H9 (cell line): ENCODE results near the gene LSM2. TPM values are rescaled to one million over a fixed set of nuclear protein-coding genes. Genes with fewer than 3 reads are reported as not detected.
"Not testable (repeated sequence)": the region's sequence is repeated elsewhere in the genome, so short reads cannot be mapped to it uniquely, and the experiment has no call there.

Experiments used
- DNase-seq: peaks from one replicate; pipeline ENCODE4 v3.0.0-alpha.2; 2017
- H2AFZ ChIP-seq: one replicate; pipeline ENCODE4 v1.6.1; 2013; ENCODE audit warnings: mild to moderate bottlenecking, low read length, control low read depth, moderate library complexity
- H2AK5ac ChIP-seq: 2 replicates; pipeline ENCODE4 v1.6.1; 2013; ENCODE audit warnings: low read length, control low read depth, mixed read lengths; ENCODE audit not compliant: insufficient read length
- H2BK120ac ChIP-seq: one replicate; pipeline ENCODE4 v1.6.1; 2013; ENCODE audit warnings: low read depth, mild to moderate bottlenecking, low read length, control low read depth, inconsistent platforms; ENCODE audit not compliant: poor library complexity, severe bottlenecking
- H2BK12ac ChIP-seq: 2 replicates; pipeline ENCODE4 v1.6.1; 2013; ENCODE audit warnings: low read length, control low read depth, mixed read lengths, low read depth; ENCODE audit not compliant: insufficient read length
- H2BK15ac ChIP-seq: 2 replicates; pipeline ENCODE4 v1.6.1; 2013; ENCODE audit warnings: low read depth, low read length, control low read depth
- H2BK20ac ChIP-seq: one replicate; pipeline ENCODE4 v1.6.1; 2013; ENCODE audit warnings: low read depth, mild to moderate bottlenecking, low read length, control low read depth, inconsistent platforms; ENCODE audit not compliant: poor library complexity, severe bottlenecking
- H2BK5ac ChIP-seq: 2 replicates; pipeline ENCODE4 v1.6.1; 2013; ENCODE audit warnings: low read length, control low read depth, mixed read lengths; ENCODE audit not compliant: insufficient read length
- H3K14ac ChIP-seq: 2 replicates; pipeline ENCODE4 v1.6.1; 2013; ENCODE audit warnings: low read length, control low read depth; ENCODE audit not compliant: insufficient read depth
- H3K18ac ChIP-seq: 2 replicates; pipeline ENCODE4 v1.6.1; 2013; ENCODE audit warnings: low read depth, mild to moderate bottlenecking, mixed read lengths, low read length, control low read depth; ENCODE audit not compliant: insufficient read length
- H3K23ac ChIP-seq: 2 replicates; pipeline ENCODE4 v1.6.1; 2013; ENCODE audit warnings: low read length, control low read depth, mixed read lengths, low read depth; ENCODE audit not compliant: insufficient read length
- H3K23me2 ChIP-seq: 2 replicates; pipeline ENCODE4 v1.6.1; 2013; ENCODE audit warnings: low read depth, mild to moderate bottlenecking, mixed read lengths, low read length, control low read depth; ENCODE audit not compliant: insufficient read length, poor library complexity, severe bottlenecking
- H3K27ac ChIP-seq: 2 replicates; pipeline ENCODE4 v1.5.1; 2013; ENCODE audit warnings: low read length, control low read depth, mixed read lengths, low read depth; ENCODE audit not compliant: insufficient read length
- H3K27me3 ChIP-seq: 2 replicates; pipeline ENCODE4 v1.6.1; 2013; ENCODE audit warnings: low read length, control low read depth, inconsistent platforms; ENCODE audit not compliant: insufficient read depth
- H3K4ac ChIP-seq: 2 replicates; pipeline ENCODE4 v1.6.1; 2013; ENCODE audit warnings: low read depth, mild to moderate bottlenecking, control low read depth, inconsistent platforms, low read length, moderate library complexity
- H3K4me1 ChIP-seq: 2 replicates; pipeline ENCODE4 v1.6.1; 2013; ENCODE audit warnings: low read length, control low read depth, inconsistent platforms; ENCODE audit not compliant: insufficient read depth
- H3K4me2 ChIP-seq: 2 replicates; pipeline ENCODE4 v1.6.1; 2013; ENCODE audit warnings: low read length, control low read depth, mixed read lengths; ENCODE audit not compliant: insufficient read length, insufficient read depth
- H3K56ac ChIP-seq: 2 replicates; pipeline ENCODE4 v1.6.1; 2013; ENCODE audit warnings: low read depth, mild to moderate bottlenecking, mixed read lengths, low read length, control low read depth; ENCODE audit not compliant: insufficient read length
- H3K79me1 ChIP-seq: 2 replicates; pipeline ENCODE4 v1.6.1; 2013; ENCODE audit warnings: low read depth, mild to moderate bottlenecking, moderate library complexity, low read length, control low read depth, inconsistent platforms; ENCODE audit not compliant: insufficient read depth, poor library complexity, severe bottlenecking
- H3K79me2 ChIP-seq: 2 replicates; pipeline ENCODE4 v1.6.1; 2013; ENCODE audit warnings: low read length, control low read depth, inconsistent platforms; ENCODE audit not compliant: insufficient read depth
- H3K9ac ChIP-seq: 2 replicates; pipeline ENCODE4 v1.6.1; 2013; ENCODE audit warnings: low read length, control low read depth, mixed read lengths; ENCODE audit not compliant: insufficient read length; ENCODE audit errors: extremely low read depth
- H3K9me3 ChIP-seq: one replicate; pipeline ENCODE4 v1.6.1; 2013; ENCODE audit warnings: low read depth, low read length, inconsistent platforms; ENCODE audit not compliant: control insufficient read depth
- H3T11ph ChIP-seq: one replicate; pipeline ENCODE4 v1.6.1; 2013; ENCODE audit warnings: mild to moderate bottlenecking, low read length, control low read depth, inconsistent platforms
- H4K20me1 ChIP-seq: one replicate; pipeline ENCODE4 v1.6.1; 2013; ENCODE audit not compliant: control insufficient read depth, insufficient read length, insufficient read depth
- H4K5ac ChIP-seq: 2 replicates; pipeline ENCODE4 v1.6.1; 2013; ENCODE audit warnings: low read depth, mild to moderate bottlenecking, mixed read lengths, low read length, control low read depth; ENCODE audit not compliant: insufficient read length
- H4K8ac ChIP-seq: replicated peaks from 2 replicates; pipeline ENCODE4 v1.6.1; 2013; ENCODE audit warnings: low read length, control low read depth, mixed read lengths, low read depth; ENCODE audit not compliant: insufficient read length
- H4K91ac ChIP-seq: 2 replicates; pipeline ENCODE4 v1.6.1; 2013; ENCODE audit warnings: low read depth, mild to moderate bottlenecking, moderate library complexity, mixed read lengths, low read length, control low read depth; ENCODE audit not compliant: insufficient read length
- H3K27ac Mint-ChIP-seq, 3 experiments: 2 replicates in 2 of 3; 3 replicates in 1 of 3; pipeline ENCODE4 v1.8.0; 2020 to 2021; ENCODE audit warnings: mixed read lengths in 3 of 3, mild to moderate bottlenecking in 1 of 3, moderate library complexity in 1 of 3
- H3K27me3 Mint-ChIP-seq: 2 replicates; pipeline ENCODE4 v1.8.0; 2021; ENCODE audit warnings: low read depth, mild to moderate bottlenecking, moderate library complexity, mixed read lengths
- H3K36me3 Mint-ChIP-seq, 3 experiments: 2 replicates in 2 of 3; 3 replicates in 1 of 3; pipeline ENCODE4 v1.8.0; 2020 to 2021; ENCODE audit warnings: low read depth in 3 of 3, mixed read lengths in 3 of 3; ENCODE audit not compliant: insufficient read depth in 1 of 3
- H3K4me1 Mint-ChIP-seq, 2 experiments: 2 replicates each; pipeline ENCODE4 v1.8.0; 2020; ENCODE audit warnings: mixed read lengths in 2 of 2
- H3K4me3 Mint-ChIP-seq, 2 experiments: 2 replicates in 1 of 2; 3 replicates in 1 of 2; pipeline ENCODE4 v1.8.0; 2020 to 2021; ENCODE audit warnings: mild to moderate bottlenecking in 2 of 2, mixed read lengths in 2 of 2, moderate library complexity in 1 of 2
- H3K9me3 Mint-ChIP-seq, 2 experiments: 2 replicates in 1 of 2; 3 replicates in 1 of 2; pipeline ENCODE4 v1.8.0; 2020; ENCODE audit warnings: mild to moderate bottlenecking in 2 of 2, mixed read lengths in 2 of 2, moderate library complexity in 1 of 2
- CTCF ChIP-seq: fragments of 200-600 bp; sonication (generic); conservative IDR thresholded peaks from 3 replicates; pipeline ENCODE4 v1.8.0; 2021; ENCODE audit warnings: antibody characterized with exemption, mild to moderate bottlenecking
- WGBS: extraction: QIAGEN DNeasy Blood & Tissue Kit; methylation state at CpG from one replicate; pipeline ENCODE4 v1.1.7; 2013; ENCODE audit warnings: missing lambda C conversion rate, low lambda C conversion rate, mixed read lengths; ENCODE audit not compliant: insufficient read length; ENCODE audit errors: extremely low coverage; 5-methylcytosine and 5-hydroxymethylcytosine counted together
- total RNA-seq: library from RNA; stranded (reverse); gene quantifications from 2 replicates; pipeline ENCODE4 v1.2.1, GENCODE V29; 2021

The LSM2 gene
- total RNA-seq, 1 experiment from 2014 or later: 123 TPM

GRCh38 chr6:31821301-31822035, 14.7 kb upstream of the LSM2 start:
- WGBS: no CpG with 5 or more reads among the region's 39 CpGs
- no peak overlapping the region for H2AFZ ChIP-seq

GRCh38 chr6:31820399-31820798, 13.6 kb upstream of the LSM2 start:
- WGBS: no CpG with 5 or more reads among the region's 10 CpGs
- H3K27ac ChIP-seq, H3K79me2 ChIP-seq, H3K4ac ChIP-seq, H3K14ac ChIP-seq, H4K91ac ChIP-seq, H3K4me1 ChIP-seq, H2BK5ac ChIP-seq, H2BK15ac ChIP-seq, H4K8ac ChIP-seq, H3K36me3 Mint-ChIP-seq, H3K56ac ChIP-seq, H3T11ph ChIP-seq, H3K23ac ChIP-seq, H3K27me3 ChIP-seq, H3K27ac Mint-ChIP-seq, H2BK12ac ChIP-seq, H3K4me2 ChIP-seq, H4K5ac ChIP-seq, H3K18ac ChIP-seq, H3K9me3 ChIP-seq, H3K9me3 Mint-ChIP-seq, H2AFZ ChIP-seq, DNase-seq, H2BK120ac ChIP-seq, H2BK20ac ChIP-seq, H3K79me1 ChIP-seq, H4K20me1 ChIP-seq, H3K9ac ChIP-seq, H3K27me3 Mint-ChIP-seq, H2AK5ac ChIP-seq: not testable (repeated sequence)
- Mint-ChIP-seq H3K4me3 (peak overlapping the region in 1 of 2 experiments; percentile 91; a peak in 1 of 5 replicates), H3K4me1 (peaks cover 44 to 47% of the 10 kb centered on the region in 2 experiments)
- H3K23me2 ChIP-seq: peaks cover 14% of the 10 kb centered on the region

More at GRCh38 chr6:31821301-31822035, 14.7 kb upstream of the LSM2 start:
- H3K9me3 Mint-ChIP-seq: peaks cover 3 to 5% of the 10 kb centered on the region in 2 experiments
- H3K23me2 ChIP-seq: peaks cover 15% of the 10 kb centered on the region
- H3K79me1 ChIP-seq: no peaks in the 10 kb centered on the region
- H3K18ac ChIP-seq: no peak overlapping the region
- peaks cover 4% of the 10 kb centered on the region; the same call in 1 of the 2 replicates for H3K4me1 ChIP-seq
- H3K14ac ChIP-seq: peak overlapping the region; percentile 3
- H2BK15ac ChIP-seq: no peak overlapping the region
- TF ChIP-seq CTCF: no peak
- no peak overlapping the region for H2BK20ac ChIP-seq
- H2BK5ac ChIP-seq: no peak overlapping the region
- H3K56ac ChIP-seq: no peak overlapping the region
- peak overlapping the region; percentile 83 for H3K4me2 ChIP-seq
- peak; percentile 69 for DNase-seq
- H3K27ac ChIP-seq: no peak overlapping the region
- H4K8ac ChIP-seq: no peak overlapping the region
- H3K23ac ChIP-seq: no peak overlapping the region
- H3T11ph ChIP-seq: no peak overlapping the region
- no peak overlapping the region for H2BK12ac ChIP-seq
- no peaks in the 10 kb centered on the region for H3K79me2 ChIP-seq
- H2BK120ac ChIP-seq: no peak overlapping the region
- peaks cover 0 to 8% (median 6%) of the 10 kb centered on the region in 3 experiments; a peak in 4 of 7 replicates for H3K36me3 Mint-ChIP-seq
- H3K4me1 Mint-ChIP-seq: peaks cover 53 to 57% of the 10 kb centered on the region in 2 experiments
- peak overlapping the region; percentile 88 to 91 for H3K4me3 Mint-ChIP-seq
- no peak overlapping the region for H2AK5ac ChIP-seq
- H3K27me3 ChIP-seq: no peaks in the 10 kb centered on the region
- H3K9ac ChIP-seq: peak overlapping the region; percentile 48
- peaks cover 3% of the 10 kb centered on the region for H3K27me3 Mint-ChIP-seq
- H4K20me1 ChIP-seq: no peaks in the 10 kb centered on the region
- no peak overlapping the region for H3K4ac ChIP-seq
- H4K91ac ChIP-seq: no peak overlapping the region
- no peak overlapping the region for H4K5ac ChIP-seq
- H3K9me3 ChIP-seq: no peaks in the 10 kb centered on the region
- H3K27ac Mint-ChIP-seq: peak overlapping the region; percentile 94 to 98 (median 97)
